D341Med (cell line): Measurements from ENCODE around the gene EML6.

Experiments used
- DNase-seq: peaks from one replicate; pipeline ENCODE4 v3.0.0; 2012; ENCODE audit warnings: low spot score

EML6 gene

DNA sequence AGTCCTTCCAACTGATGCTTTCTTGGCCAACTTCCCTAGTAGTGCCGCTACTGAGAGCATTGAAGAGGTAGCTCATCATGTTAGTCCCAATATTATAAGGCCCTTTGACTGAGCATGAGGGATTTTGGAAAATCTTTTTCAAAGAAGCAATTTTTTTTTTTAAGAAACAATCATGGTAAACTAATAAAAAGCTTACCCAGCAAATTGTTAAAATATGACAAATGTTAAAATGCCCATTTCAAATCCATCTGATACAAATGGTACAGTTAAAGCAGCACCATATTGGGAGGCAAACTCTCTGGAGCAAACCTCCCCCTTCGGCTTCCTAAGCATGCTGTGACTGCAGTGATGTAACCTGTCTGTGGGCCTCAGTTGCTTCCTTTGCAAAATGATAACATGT, 191.2 kb downstream of the EML6 start:
- DNase-seq = no peak

DNA sequence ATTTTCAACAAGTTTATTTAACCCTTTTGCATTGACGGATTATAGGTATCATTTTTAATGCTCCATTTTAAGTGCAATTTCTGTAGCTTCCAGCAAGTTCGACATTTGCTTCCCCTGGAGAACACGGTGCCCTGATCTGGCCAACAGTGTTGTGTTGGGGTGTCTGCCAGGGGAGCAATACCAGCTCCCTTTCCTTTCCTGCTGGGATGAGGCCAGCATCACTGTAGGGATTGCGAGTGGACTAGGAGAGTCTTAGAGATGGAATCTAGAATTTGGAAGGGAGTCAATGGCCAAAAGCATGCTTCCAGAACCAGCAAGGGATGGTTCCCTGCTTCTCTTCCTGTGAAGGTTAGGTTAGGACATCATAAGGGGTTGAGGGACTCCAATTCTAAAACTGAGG, 191.6 kb downstream of the EML6 start:
- no peak for DNase-seq

DNA sequence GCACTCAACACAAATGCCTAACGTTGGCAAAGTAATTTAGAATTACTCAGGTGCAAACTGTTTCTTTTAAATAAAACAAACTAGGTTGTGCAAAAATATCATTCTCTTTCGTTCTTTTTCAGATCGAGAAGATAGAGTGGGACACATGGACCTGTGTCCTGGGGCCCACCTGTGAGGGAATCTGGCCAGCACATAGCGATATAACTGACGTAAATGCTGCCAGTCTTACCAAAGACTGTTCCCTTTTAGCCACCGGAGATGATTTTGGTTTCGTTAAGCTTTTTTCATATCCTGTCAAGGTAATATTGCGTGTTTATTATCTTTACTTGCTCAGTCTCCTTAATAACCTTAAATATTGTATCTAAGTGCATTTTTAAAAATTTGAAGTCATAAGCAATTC, 193.2 kb downstream of the EML6 start:
- DNase-seq = no peak

DNA sequence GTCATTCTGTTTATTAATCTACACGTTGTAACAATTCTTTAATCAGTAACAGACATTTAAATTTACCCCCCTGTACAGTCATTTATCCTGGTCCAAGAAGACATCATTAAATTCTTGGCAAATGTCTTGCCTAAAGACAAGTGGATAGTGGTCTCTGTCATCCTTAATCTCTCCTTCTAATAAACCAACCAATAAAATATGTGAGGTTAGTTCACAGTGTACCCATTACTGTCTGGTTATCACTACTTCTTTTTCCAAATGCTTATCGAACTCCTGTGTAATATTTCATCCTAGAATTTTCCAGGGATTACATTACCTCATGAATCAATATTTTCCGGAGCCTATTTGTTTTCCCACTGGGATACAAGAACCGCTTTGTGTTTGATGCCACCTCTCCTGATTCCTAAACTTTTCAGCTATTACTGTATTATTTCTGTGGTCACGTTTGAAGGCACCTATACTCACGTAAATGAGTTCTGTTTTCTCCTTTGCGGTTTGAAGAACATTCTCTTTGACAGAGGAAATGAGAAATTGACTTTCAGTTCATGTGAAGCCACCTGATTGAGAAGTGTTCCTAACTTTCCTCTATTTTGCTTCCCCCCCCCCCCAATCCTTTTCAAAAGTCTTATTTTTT, 195.3 kb downstream of the EML6 start:
- no peak for DNase-seq

DNA sequence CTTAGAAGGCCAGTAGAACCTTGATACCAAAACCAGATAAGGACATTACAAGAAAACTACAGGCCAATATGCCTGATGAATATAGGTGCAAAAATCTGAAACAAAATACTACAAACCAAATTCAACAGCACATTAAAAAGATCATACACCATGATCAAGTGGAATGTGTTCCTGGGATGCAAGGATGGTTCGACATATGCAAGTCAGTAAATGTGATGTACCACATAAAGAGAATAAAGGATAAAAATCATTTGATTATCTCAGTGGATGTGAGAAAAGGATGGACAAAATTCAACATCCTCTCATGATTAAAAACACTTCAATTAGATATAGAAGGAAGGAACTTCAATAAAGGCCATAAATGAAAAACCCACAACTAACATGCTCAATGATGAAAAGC, 197.2 kb downstream of the EML6 start:
- DNase-seq = no peak

DNA sequence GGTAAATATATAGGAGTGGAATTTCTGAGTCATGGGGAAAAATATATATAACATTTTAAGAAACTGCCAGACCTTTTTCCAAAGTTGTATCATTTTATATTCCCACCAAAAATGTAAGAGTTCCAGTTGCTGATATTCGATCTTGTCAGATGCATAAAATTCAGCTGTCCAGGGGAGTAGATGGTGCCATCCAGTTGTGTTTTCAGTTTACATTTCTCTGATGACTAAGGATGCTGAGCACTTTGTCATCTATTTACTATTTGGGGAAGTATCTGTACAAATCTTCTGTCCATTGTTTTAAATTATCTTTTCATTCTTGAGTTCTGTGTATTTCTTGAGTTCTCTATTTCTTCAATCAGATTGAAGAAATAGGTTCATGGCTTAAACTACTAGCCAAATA, 200.7 kb downstream of the EML6 start:
- no peak for DNase-seq

DNA sequence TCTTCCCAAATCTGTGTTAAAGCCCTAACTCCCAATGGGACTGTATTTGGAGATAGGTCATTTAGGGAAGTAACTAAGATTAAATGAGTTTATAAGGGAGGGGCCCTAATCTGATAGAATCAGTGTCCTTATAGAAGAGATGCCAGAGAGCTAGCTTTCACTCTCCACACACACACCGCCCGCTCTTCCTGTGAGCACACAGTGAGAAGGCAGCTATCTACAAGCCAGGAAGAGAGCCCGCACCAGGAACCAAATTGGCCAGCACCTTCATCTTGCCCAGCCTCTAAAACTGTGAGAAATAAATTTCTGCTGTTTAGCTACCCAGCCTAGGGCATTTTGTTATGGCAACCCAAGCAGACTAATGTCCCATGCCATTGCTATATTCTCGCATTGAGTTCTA, 201.6 kb downstream of the EML6 start:
- DNase-seq = no peak

DNA sequence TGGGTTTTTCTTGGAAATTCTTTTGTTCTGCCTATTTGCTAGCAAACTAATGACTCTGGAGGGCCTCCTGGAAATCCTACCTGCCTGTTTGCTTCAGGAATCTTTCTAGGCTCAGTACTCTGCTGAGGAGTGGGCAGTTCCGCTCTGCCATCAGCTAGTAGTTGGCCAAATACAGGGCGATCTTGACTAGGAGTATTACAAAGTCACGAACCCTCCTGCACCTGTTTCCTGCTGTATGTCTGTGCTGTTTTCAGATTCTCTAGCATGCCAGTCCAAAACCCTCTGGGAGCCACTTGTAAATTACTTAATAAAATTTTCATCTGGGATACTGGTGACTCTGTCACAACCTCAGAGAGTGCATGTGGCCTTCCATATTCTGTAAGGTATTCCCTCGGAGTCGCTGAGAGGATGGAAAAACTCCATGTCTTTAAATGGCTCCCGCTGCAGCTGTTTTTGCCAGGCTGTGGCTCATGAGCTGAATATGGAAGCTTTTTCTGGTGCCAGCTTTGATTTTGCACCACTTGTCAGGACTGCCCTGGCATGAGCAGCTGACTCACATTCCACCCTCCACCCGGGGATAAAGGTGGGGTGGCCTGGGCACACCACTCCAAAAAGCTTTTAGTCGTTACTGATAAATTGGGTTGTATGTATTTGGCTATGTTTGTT, 203.8 kb downstream of the EML6 start:
- no peak for DNase-seq

DNA sequence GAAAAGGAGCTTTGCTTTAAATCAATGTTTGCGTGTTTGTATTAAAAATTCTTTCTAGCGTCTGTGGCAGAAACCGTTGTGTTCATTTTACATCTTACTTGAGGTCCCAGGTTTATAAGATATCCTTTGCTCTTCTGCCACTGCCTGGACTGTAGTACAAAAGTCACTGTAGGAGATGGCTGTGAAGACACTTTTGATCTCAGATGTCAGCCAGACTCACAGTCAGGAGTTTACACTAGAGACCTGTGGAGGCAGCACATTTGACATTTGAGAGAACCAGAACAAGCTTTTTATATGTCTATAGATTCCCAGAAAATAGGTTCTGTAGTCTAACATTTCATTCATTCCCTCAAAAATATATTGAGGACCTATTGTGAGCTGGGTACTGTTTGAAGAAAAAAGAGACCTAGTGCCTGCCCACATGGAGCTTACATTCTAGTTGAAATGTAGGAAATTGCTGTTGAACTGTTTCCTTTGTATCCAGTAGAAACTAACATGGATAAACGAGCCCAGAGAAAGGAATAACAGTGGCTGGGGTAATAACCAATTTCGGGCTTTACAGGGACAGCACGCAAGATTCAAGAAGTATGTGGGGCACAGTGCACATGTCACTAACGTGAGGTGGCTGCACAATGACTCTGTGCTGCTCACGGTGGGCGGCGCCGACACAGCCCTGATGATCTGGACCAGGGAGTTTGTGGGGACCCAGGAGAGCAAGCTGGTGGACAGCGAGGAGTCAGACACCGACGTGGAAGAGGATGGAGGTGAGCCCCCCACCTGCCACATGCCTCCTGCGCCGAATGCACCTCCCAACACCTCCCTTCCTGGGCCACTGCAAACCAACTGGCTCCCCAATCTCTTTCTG, 204.5 kb downstream of the EML6 start:
- no peak for DNase-seq

DNA sequence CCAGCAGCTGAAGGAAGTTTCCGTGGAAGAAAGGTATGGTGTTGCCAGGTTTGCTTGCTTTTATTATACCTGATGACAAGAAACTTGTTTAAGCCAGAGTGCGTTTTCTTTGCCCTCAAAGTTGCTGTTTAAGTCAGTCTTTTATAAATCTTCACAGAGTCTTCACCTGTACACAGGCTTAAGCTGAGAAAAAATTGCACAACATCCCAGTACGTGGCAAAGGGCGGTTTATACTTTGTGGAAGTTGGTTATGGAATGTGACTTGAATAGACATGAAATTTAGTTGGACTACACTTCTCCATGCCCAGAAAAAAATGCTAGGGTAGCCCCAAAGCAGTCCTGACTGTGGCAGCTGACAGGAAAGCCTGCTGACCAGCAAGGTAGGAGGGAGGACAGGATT, 205.3 kb downstream of the EML6 start:
- no peak for DNase-seq

DNA sequence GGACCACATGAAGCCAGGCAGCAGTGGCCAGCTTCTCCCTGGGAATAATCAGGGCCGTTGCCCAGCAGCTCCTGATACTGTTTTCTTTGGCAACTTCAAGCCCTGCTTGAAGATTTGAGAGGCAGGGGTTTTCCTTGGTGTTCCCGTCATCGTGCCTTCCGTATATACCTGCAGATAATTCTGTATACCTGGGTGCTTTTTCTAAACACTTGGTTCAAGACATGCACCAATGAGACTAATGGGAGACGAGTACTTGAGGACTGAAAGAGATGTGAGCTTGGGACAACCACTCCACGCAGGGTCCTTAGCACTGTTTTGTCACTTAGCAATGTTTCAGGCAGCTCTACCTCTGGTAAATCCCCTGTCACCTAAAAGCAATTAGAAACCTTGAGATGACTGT, 208.0 kb downstream of the EML6 start:
- no peak for DNase-seq

DNA sequence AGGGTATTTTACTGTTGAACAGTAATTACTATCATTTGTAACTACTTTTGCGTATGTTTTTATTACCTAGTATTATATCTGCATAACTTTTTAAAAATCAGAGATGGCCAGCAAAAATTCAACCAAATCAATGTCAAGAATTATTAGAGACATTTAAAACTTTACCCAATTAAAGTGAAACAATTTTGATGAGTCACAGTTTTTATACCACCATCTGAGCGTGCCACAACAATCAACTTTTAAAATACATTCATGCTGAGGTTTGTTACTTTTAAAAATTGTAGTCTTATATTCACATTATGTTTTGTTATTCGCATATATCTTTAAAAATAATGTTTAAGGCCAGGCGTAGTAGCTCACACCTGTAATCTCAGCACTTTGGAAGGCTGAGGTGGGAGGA, 211.9 kb downstream of the EML6 start:
- DNase-seq = no peak

DNA sequence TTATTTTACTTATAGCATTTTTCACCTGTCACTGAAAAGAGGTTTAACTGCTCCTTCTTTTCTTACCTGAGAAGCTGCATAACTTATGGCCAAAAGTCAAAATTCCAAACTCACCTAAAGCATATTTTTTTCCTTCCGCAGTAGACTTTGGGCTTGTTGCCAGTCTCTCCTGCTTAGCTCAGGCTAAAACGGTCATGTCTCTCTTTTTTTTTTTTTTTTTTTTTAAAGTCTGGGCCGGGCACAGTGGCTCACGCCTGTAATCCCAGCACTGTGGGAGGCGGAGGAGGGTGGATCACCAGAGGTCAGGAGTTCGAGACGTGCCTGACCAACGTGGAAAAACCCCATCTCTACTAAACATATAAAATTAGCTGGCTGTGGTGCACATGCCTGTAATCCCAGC, 213.3 kb downstream of the EML6 start:
- no peak for DNase-seq

DNA sequence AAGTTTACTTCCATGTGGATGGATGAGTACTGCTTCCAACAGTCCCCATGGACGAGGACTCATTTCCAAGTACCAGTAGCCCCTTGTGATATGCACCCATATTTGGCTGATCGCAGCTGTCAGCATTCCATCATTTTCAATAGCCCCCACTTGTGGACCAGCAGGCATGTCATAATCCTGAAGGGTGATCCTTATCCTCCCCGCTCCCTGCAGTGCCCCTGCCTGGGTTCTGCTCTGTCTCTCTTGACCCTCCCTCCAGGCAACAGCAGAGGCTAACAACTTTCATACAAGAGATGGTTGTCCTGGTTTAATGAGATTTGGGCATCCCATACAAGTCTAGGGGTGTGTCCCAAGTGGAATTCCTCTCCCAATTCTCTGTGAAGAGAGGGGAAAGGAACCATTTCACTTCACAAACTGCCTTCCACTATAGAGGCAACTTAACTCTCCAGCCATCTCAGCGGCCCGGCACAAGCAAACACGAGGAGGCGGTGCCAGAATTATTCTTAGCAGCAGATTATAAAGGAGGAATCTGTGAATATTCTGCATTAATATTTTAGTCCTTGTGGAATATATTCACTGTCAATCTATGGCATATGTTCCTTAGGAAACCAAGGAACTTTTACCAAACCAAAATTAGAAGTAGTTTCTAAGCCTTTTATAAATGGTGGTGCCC, 216.1 kb downstream of the EML6 start:
- DNase-seq = no peak

DNA sequence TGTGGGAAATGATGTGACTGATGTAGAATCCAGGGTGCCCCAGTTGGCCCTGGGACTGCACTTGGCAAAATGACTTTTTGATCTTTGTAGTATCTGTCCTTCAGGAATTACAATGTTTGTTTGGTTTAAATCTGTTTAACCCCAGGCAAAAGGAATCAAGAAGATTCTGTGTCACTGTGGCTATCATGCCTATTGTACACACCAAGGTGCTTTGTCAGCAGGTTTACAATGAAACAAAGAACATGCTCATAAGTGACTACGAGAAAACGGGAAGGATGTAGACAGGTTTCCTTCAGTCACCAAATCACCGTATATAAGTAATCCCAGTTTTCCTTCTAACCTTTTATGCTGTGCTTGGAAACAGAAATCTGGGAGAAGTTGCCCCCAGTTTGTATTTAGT, 217.3 kb downstream of the EML6 start:
- no peak for DNase-seq

DNA sequence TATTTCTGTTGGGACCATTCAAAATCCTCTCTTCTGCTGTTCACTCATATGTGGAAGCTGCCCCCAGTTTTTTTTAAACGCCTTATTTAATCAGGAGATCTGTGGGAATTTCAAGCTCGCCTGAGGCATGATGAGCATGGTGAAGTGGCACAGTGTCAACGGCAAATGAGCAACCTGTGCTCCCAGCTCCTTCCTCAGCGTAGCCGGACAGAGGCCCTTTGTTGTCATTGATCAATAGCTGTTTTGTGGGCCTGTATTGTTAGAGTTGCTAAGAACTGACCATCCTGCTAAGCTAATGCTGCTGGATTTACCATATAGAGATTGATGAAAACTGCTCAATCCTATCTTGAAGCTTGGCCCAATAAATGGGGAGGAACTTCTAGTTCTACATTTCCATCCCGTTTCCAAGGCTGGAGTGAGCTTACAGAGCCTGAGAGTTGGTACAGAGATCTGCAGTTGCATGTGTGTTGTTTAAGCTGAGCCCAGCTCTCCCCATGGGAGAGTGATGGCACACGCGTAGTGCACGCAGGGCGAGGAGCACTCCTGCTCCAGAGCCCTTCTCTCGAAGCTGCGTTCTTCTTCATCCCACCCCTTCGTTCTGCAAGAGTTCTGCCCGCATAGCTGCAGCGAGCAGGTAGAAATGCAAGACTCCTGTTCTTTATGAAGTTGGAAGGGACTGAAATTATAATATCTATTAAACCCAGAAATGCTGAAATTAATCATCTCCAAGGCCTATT, 218.0 kb downstream of the EML6 start:
- no peak for DNase-seq

DNA sequence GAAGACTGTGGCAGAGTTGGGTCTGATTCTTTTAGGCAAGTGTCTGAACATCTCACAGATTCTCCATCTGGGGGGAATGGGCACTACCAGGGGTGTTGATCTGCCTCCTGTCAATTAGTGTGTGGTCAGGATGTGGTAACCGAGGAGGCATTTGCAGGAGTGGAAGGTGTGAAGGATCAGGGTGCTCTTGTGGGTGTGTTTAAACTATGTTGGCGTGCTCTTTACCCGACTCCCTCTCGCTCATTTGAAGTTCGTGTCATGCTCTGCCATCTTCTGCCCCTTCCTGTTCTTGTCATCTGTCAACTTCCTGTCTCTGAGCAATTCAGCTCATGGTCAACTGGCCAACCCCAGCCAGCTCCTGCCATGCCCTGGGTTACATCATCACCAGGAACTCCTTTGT, 218.9 kb downstream of the EML6 start:
- DNase-seq = no peak

DNA sequence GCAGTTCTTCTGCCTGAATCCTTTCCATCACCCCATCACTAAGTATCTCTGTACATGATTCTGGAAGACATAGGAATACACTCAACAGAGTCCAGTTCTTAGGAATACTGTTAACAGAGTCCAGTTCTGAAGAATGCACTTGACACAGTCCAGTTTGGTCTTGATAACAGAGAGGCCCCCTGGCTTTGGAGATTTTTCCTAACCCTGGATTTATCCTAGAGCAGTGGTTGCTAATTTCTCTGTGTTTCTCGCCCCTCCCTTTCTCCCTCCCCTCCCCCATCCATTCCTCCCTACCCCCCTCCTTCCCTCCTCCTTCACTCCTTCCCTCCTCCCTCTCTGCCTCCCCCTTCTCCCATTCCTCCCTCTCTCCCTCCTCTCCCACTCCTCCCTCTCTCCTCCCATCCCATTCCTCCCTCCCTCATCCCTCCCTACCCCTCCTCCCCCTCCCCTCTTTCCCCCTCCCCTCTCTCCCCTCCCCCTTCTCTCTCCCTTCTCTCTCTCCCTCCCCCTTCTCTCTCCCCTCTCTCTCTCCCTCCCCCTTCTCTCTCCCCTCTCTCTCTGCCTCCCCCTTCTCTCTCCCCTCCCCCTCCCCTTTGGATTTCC, 221.4 kb downstream of the EML6 start:
- DNase-seq = no peak

DNA sequence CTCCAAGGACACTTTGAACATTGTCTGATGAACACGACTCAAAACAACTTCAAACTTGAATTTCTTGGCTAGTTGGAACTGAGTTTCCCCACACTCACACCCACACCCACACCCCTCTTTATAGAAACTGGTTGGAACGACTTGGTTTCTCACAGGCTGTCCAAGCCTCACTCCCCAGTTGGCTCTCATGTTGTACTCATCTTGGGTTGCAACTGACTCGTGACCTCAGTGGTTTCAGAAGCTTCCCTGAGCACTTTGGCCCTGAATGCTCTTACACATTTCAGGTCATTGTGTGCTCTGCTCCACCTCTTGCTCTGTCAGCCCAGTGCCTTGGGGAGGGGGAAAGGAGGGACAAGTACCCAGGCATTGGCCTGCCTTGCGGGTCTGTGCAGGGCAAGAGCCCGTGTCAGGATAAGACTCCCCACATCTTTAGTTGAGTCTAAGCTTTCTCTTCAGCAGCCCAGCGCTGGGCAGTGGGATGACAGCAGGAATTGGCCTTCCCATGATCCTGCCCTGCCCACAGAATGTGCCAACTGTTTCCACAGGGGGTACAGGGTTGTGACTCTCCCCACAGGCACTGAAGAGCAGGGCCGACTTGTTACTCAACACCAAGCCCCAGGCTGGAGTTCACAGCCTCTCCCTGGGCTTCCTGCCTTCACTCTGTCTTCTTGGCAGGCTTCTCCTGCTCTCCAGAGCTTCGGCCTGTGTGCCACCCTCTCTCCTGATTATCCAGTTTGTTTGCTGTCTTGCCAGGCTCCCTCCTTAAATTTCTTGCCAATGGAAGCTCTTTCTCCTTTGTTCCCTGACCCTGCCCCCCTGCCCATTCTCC, 222.1 kb downstream of the EML6 start:
- no peak for DNase-seq

DNA sequence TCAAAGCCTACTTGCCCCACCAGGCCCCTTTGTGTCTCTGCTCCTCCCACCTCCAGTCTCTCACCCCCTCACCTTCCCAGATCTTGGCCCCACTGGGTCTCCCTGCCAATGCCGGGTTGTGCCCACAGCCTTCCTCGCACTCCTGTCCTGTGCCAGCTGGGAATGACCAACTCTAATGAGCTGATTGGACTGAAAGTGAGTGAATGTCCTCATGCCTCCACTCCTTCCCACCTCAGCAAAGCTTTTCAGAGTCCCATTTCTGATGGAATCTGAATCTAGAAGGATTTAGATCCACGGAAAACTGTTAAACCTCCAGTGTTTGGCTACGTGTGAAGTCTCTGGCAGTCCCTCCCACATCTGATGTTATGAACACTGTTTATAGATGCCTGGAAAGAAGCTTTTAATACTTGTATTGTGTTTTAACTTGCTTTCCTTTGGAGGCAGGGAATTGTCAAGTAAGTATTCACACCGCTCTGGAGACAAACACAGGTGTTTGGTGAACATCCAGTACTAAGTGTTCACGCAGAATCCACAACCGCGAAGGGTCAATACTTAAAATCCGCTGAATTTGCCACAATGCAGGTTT, 222.9 kb downstream of the EML6 start:
- DNase-seq = no peak
